GM19395 (cell line): ENCODE results near the gene BBLN.
"Not testable (repeated sequence)": the region's sequence is repeated elsewhere in the genome, so short reads cannot be mapped to it uniquely, and the experiment has no call there.

Source experiments
- ATAC-seq: cut with Tn5 transposase; IDR thresholded peaks from one replicate; pipeline ENCODE4 v1.9.1; 2021; ENCODE audit warnings: mild to moderate bottlenecking, moderate library complexity; ENCODE audit not compliant: unreplicated experiment

The BBLN gene

GRCh38 chr9:128124451-128124850 is 35.6 kb upstream of the BBLN start:
- no peak for ATAC-seq

GRCh38 chr9:128124873-128125579 is 35.0 kb upstream of the BBLN start:
- ATAC-seq: no peak

- ATAC-seq: no peak
These were observed 34.3 kb upstream of the BBLN start for GRCh38 chr9:128125580-128126354.

GRCh38 chr9:128127568-128127989 is 32.5 kb upstream of the BBLN start, which contains the start of gene PTGES2:
PTGES2 (minus strand) TSS chr9:128127729; CDS start chr9:128127717, 12 bp downstream.
- peak; percentile 56 for ATAC-seq

GRCh38 chr9:128127990-128128835 is 31.9 kb upstream of the BBLN start:
- ATAC-seq: peak; percentile 72

GRCh38 chr9:128128836-128129590 is 31.1 kb upstream of the BBLN start:
- ATAC-seq: no peak

GRCh38 chr9:128129976-128130590 is 30.0 kb upstream of the BBLN start:
- not testable (repeated sequence) for ATAC-seq

GRCh38 chr9:128130651-128131050 is 29.4 kb upstream of the BBLN start:
- ATAC-seq: not testable (repeated sequence)

GRCh38 chr9:128131346-128131745 is 28.7 kb upstream of the BBLN start:
- ATAC-seq: not testable (repeated sequence)

- ATAC-seq: not testable (repeated sequence)
These were observed 27.9 kb upstream of the BBLN start for GRCh38 chr9:128132139-128132538.

- not testable (repeated sequence) for ATAC-seq
These were observed 24.5 kb upstream of the BBLN start for GRCh38 chr9:128135561-128135960.

- no peak for ATAC-seq
These were observed 23.0 kb upstream of the BBLN start for GRCh38 chr9:128136816-128137793.

GRCh38 chr9:128138001-128138400 is 22.1 kb upstream of the BBLN start:
- ATAC-seq: no peak

GRCh38 chr9:128139621-128140020 is 20.4 kb upstream of the BBLN start:
- no peak for ATAC-seq

GRCh38 chr9:128141604-128142003 is 18.5 kb upstream of the BBLN start:
- no peak for ATAC-seq

- no peak for ATAC-seq
These were observed 18.0 kb upstream of the BBLN start for GRCh38 chr9:128142061-128142460.

GRCh38 chr9:128142596-128142995 is 17.5 kb upstream of the BBLN start:
- ATAC-seq: no peak

- no peak for ATAC-seq
These were observed 16.4 kb upstream of the BBLN start for GRCh38 chr9:128143525-128144238.
